Prostate gland (tissue), 2 donors: ENCODE measurements around the gene LDAH. TPM values are rescaled to one million over a fixed set of nuclear protein-coding genes. Genes with fewer than 3 reads are reported as not detected.

Source experiments
- DNase-seq: peaks from one replicate; pipeline ENCODE4 v3.0.0-alpha.2; 2019; ENCODE audit warnings: low spot score
- H3K27ac ChIP-seq, 2 donors: fragments of 200-600 bp; sonication (generic); 2 replicates each; pipeline ENCODE4 v1.5.1; 2017 to 2019
- H3K27me3 ChIP-seq: fragments of 200-600 bp; sonication (generic); replicated peaks from 2 replicates; pipeline ENCODE4 v1.5.1; 2019; ENCODE audit not compliant: insufficient read depth
- H3K36me3 ChIP-seq, 2 donors: fragments of 200-600 bp; sonication (generic); 1 replicate in 1 of 2; 2 replicates in 1 of 2; pipeline versions ENCODE4 v1.5.1 to v1.8.1; 2017 to 2019
- H3K4me1 ChIP-seq: fragments of 200-600 bp; sonication (generic); replicated peaks from 2 replicates; pipeline ENCODE4 v1.5.1; 2019
- H3K4me3 ChIP-seq, 2 donors: fragments of 200-600 bp; sonication (generic); 2 replicates each; pipeline ENCODE4 v1.5.1; 2017 to 2019
- H3K9me3 ChIP-seq: fragments of 200-600 bp; sonication (generic); 2 replicates; pipeline ENCODE4 v1.5.1; 2017
- POLR2A ChIP-seq: fragments of 450-650 bp; IDR thresholded peaks from one replicate; pipeline ENCODE4 v1.6.1; 2016; ENCODE audit warnings: antibody characterized with exemption, mild to moderate bottlenecking
- POLR2AphosphoS5 ChIP-seq: sonication (generic); formaldehyde crosslinking; IDR thresholded peaks from one replicate; pipeline ENCODE4 v1.6.1; 2017; ENCODE audit warnings: antibody characterized with exemption
- WGBS: methylation state at CpG from one replicate; pipeline ENCODE4 v1.1.5; 2018; 5-methylcytosine and 5-hydroxymethylcytosine counted together
- intact Hi-C: fragments of 100-400 bp; cut with DNase I; formaldehyde crosslinking; loops from one replicate; pipeline ENCODE4 v1.14.2; 2022
- total RNA-seq, 2 donors: library from RNA; depleted of rRNA; stranded (reverse); fragments of >200 nt; gene quantifications; one replicate each; pipeline ENCODE4 v1.1.0, GENCODE V29; 2016
- TF ChIP-seq, protein P1 (sequence below), 4 experiments: fragments of 200-600 bp in 2 of 4; fragments of 450-650 bp in 2 of 4; sonication (generic) in 2 of 4; IDR thresholded peaks; 1 replicate in 3 of 4; 2 replicates in 1 of 4; pipeline ENCODE4 v1.5.1; 2016 to 2019; ENCODE audit warnings: antibody characterized with exemption in 4 of 4, mild to moderate bottlenecking in 2 of 4, moderate library complexity in 2 of 4

The LDAH gene
- total RNA-seq, 2 donors from 2014 or later, result 6.6 to 17.3 TPM

GRCh38 chr2:20673686-20674308 lies 149.1 kb downstream of the LDAH start:
- Histone ChIP-seq H3K27ac (peak overlapping the region in 1 of 2 donors; percentile 14), H3K4me3 (no peak overlapping the region), H3K27me3 (peaks cover 8% of the 10 kb centered on the region), H3K4me1 (no peaks in the 10 kb centered on the region), H3K9me3 (no peaks in the 10 kb centered on the region), H3K36me3 (no peaks in the 10 kb centered on the region)
- no peak for DNase-seq
- intact Hi-C loops, result no loop called here
- WGBS, result 72% methylated on average over 5 of the region's 5 CpGs
- TF ChIP-seq POLR2AphosphoS5 (no peak), POLR2A (no peak)
- TF ChIP-seq, protein P1, sequence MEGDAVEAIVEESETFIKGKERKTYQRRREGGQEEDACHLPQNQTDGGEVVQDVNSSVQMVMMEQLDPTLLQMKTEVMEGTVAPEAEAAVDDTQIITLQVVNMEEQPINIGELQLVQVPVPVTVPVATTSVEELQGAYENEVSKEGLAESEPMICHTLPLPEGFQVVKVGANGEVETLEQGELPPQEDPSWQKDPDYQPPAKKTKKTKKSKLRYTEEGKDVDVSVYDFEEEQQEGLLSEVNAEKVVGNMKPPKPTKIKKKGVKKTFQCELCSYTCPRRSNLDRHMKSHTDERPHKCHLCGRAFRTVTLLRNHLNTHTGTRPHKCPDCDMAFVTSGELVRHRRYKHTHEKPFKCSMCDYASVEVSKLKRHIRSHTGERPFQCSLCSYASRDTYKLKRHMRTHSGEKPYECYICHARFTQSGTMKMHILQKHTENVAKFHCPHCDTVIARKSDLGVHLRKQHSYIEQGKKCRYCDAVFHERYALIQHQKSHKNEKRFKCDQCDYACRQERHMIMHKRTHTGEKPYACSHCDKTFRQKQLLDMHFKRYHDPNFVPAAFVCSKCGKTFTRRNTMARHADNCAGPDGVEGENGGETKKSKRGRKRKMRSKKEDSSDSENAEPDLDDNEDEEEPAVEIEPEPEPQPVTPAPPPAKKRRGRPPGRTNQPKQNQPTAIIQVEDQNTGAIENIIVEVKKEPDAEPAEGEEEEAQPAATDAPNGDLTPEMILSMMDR (IDR thresholded peaks at IDR 0.05), result no peak

DNA sequence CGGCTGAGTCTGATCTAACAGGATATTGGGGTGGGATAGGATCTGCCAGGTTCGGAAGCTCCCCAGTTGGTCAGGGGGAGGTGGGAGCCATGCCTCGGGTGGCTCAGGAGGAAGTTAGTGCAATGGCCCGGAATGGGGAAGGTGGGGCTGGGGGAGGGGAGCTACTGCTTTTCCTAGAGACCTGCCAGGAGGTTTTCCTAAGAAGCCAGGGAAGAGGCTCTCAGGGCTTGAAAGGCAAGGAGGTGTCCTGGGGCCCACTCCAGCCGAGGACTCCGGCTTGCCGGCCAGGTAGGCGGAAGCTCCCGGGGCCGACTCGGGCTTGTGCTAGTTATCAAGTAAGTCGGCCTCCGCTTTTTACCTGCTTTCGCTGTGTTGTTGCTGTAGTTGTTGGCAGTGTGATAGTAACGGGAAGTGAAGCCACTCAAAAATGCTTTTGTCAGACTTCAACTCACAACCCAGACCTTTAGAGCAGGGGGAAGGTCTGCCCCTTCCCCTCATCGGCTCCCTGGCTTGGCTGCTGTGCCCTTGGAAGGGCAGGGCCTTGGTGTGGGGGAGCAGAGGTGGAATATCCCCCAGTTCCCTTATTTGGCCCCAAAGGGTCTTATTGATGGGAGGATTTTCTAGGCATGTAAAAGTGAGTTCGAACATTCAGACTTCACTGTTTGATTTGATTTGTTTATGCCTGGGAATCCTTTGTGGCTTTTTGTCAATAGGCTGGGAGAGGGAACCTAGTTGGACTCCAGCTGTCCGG lies 150.5 kb downstream of the LDAH start:
- intact Hi-C loops, result no loop called here
- H3K27me3 ChIP-seq, result peaks cover 8% of the 10 kb centered on the region
- H3K4me1 ChIP-seq, result peaks cover 2% of the 10 kb centered on the region
- no peaks in the 10 kb centered on the region for H3K9me3 ChIP-seq
- H3K27ac ChIP-seq, result no peak overlapping the region
- TF ChIP-seq, protein P1 (IDR thresholded peaks at IDR 0.05), result no peak
- TF ChIP-seq POLR2AphosphoS5, result no peak
- TF ChIP-seq POLR2A, result no peak
- H3K4me3 ChIP-seq, result no peak overlapping the region
- H3K36me3 ChIP-seq, result no peaks in the 10 kb centered on the region
- no peak for DNase-seq
- WGBS, result 57% methylated on average over 18 of the region's 18 CpGs

DNA sequence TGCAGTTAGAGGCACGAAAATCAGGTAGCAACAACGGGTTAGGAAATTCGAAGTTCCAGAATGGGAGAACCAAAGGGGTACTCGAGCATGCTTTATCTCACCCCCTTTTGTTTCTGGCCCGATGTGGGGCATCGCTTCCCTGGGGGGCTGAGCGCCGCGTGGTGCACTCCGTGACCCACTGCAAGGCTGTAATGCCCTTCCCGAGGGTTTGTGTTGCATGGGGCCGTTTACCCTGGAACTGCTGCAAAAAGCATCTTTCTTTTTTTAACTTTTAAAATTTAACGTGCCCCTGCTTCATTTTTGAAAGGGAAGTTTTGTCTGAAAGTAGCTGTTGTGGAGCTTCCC lies 151.2 kb downstream of the LDAH start:
- intact Hi-C loops, result no loop called here
- Histone ChIP-seq H3K4me3 (no peak overlapping the region), H3K27me3 (peaks cover 8% of the 10 kb centered on the region), H3K9me3 (no peaks in the 10 kb centered on the region), H3K4me1 (peaks cover 2% of the 10 kb centered on the region), H3K36me3 (no peaks in the 10 kb centered on the region), H3K27ac (no peak overlapping the region)
- TF ChIP-seq POLR2AphosphoS5 (no peak), POLR2A (no peak)
- TF ChIP-seq, protein P1 (IDR thresholded peaks at IDR 0.05), result no peak
- 31% methylated on average over 13 of the region's 13 CpGs for WGBS
- DNase-seq, result no peak

DNA sequence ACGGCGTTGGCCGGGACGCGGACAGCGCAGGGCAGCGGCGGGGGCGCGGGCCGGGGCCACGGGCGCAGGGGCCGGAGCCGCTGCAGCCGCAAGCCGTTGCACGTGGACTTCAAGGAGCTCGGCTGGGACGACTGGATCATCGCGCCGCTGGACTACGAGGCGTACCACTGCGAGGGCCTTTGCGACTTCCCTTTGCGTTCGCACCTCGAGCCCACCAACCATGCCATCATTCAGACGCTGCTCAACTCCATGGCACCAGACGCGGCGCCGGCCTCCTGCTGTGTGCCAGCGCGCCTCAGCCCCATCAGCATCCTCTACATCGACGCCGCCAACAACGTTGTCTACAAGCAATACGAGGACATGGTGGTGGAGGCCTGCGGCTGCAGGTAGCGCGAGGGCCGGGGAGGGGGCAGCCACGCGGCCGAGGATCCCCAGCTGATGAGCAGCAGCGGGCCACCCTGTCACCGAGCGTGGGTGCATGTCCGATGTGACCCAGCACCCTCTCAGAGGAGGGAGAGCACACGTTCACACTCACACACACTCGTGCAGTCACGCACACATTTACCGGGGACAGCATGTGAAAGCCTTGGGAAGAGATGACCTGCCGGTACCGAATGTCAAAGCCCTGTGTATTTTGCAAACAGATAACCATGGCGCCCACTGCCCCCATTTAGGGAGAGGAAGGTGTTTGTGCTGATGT lies 151.7 kb downstream of the LDAH start:
- H3K27ac ChIP-seq, result no peak overlapping the region
- no peak overlapping the region for H3K4me3 ChIP-seq
- no peaks in the 10 kb centered on the region for H3K36me3 ChIP-seq
- H3K9me3 ChIP-seq, result no peaks in the 10 kb centered on the region
- H3K27me3 ChIP-seq, result peaks cover 9% of the 10 kb centered on the region
- DNase-seq, result no peak
- WGBS, result 31% methylated on average over 54 of the region's 60 CpGs
- peaks cover 5% of the 10 kb centered on the region for H3K4me1 ChIP-seq
- TF ChIP-seq, protein P1 (IDR thresholded peaks at IDR 0.05), result no peak
- intact Hi-C loops, result no loop called here
